ENCODE data around the gene DIRAS1.

GRCh38 chr19:2770055-2771013, 49.2 kb upstream of the DIRAS1 start:
- TF ChIP-seq MAX (IDR thresholded peaks at IDR 0.05): no peak
- TF ChIP-seq SIN3A (IDR thresholded peaks at IDR 0.05; ENCODE audit: low read depth): no peak
